ENCODE data around the gene ITFG1. TPM values are rescaled to one million over a fixed set of nuclear protein-coding genes. Genes with fewer than 3 reads are reported as not detected.

Gene ITFG1
- total RNA-seq, 1 donor from 2014 or later: 50.3 TPM

GRCh38 chr16:47416869-47417268 is 44.0 kb downstream of the ITFG1 start:
- no peak overlapping the region for H3K4me3 ChIP-seq (ENCODE audit: low read depth, low read length)
- DNase-seq (ENCODE audit: low read depth): no peak
- TF ChIP-seq, protein P1, sequence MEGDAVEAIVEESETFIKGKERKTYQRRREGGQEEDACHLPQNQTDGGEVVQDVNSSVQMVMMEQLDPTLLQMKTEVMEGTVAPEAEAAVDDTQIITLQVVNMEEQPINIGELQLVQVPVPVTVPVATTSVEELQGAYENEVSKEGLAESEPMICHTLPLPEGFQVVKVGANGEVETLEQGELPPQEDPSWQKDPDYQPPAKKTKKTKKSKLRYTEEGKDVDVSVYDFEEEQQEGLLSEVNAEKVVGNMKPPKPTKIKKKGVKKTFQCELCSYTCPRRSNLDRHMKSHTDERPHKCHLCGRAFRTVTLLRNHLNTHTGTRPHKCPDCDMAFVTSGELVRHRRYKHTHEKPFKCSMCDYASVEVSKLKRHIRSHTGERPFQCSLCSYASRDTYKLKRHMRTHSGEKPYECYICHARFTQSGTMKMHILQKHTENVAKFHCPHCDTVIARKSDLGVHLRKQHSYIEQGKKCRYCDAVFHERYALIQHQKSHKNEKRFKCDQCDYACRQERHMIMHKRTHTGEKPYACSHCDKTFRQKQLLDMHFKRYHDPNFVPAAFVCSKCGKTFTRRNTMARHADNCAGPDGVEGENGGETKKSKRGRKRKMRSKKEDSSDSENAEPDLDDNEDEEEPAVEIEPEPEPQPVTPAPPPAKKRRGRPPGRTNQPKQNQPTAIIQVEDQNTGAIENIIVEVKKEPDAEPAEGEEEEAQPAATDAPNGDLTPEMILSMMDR (conservative IDR thresholded peaks at IDR 0.05; ENCODE audit: low read depth, low read length): no peak

DNA sequence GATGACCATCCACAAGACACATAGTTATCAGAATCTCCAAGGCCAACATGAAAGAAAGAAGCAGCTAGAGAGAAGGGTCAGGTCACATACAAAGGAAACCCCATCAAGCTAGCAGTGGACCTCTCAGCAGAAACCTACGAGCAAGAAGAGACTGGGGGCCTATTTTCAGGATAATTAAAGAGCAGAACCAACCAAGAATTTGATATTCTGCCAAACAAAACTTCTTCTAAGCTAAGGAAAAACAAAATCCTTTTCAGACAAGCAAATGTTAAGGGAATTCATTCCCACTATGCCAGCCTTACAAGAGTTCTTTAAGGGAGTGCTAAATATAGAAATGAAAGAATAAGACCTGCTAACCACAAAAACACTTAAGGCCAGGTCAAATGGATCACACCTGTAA is 47.8 kb downstream of the ITFG1 start:
- H3K4me3 ChIP-seq (ENCODE audit: low read depth, low read length): no peak overlapping the region
- TF ChIP-seq, protein P1 (conservative IDR thresholded peaks at IDR 0.05; ENCODE audit: low read depth, low read length): no peak
- DNase-seq (ENCODE audit: low read depth): no peak

DNA sequence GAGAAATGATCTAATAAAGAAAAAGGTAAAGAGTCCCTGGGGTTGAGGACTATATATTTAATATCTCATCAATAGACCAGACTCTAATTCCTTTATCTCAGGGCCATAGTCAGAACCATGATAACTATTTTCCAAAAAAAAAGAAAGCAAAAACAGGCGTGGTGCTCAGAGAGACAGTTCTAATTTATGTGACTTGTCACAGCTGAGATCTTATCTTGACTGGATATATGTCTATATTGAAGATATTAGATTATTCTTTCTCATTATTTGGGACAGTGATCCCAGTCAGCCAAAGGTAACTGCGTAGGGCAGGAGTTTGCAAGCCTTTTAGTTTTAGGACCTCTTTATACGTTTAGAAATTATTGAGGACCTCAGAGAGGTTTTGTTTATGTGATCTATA is 52.4 kb downstream of the ITFG1 start:
- no peak overlapping the region for H3K4me3 ChIP-seq (ENCODE audit: low read depth, low read length)
- no peak for DNase-seq (ENCODE audit: low read depth)
- TF ChIP-seq, protein P1 (conservative IDR thresholded peaks at IDR 0.05; ENCODE audit: low read depth, low read length): no peak

GRCh38 chr16:47395733-47396498 is 64.9 kb downstream of the ITFG1 start:
- DNase-seq (ENCODE audit: low read depth): no peak
- TF ChIP-seq, protein P1 (conservative IDR thresholded peaks at IDR 0.05; ENCODE audit: low read depth, low read length): no peak

GRCh38 chr16:47392081-47392480 is 68.8 kb downstream of the ITFG1 start:
- H3K4me3 ChIP-seq (ENCODE audit: low read depth, low read length): no peak overlapping the region
- TF ChIP-seq, protein P1 (conservative IDR thresholded peaks at IDR 0.05; ENCODE audit: low read depth, low read length): no peak
- DNase-seq (ENCODE audit: low read depth): no peak

More at GRCh38 chr16:47395733-47396498, 64.9 kb downstream of the ITFG1 start:
- H3K4me3 ChIP-seq (ENCODE audit: low read depth, low read length): no peak overlapping the region

DNA sequence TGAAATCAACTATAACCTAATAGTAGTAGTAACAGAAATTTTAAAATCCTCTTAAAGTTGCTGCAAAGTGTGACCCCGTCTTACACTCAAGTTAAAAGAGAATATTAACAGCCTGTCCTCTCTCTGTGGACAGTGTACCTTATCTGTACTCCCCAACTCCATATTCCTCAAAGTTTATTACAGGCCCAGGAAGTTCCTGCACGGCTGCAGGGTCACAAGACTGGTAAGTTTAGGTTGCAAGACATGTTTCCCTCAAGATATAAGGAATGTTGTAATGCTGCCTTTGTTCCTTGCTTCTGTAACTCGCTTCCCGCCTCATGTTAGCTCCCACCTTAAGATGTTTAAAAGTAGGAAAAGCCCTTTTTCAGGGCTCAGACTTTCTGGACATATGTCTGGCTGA is 72.2 kb downstream of the ITFG1 start:
- DNase-seq (ENCODE audit: low read depth): no peak
- H3K4me3 ChIP-seq (ENCODE audit: low read depth, low read length): no peak overlapping the region
- TF ChIP-seq, protein P1 (conservative IDR thresholded peaks at IDR 0.05; ENCODE audit: low read depth, low read length): no peak

All from epithelial cell of proximal tubule (primary cell).